ENCODE results near the gene GIGYF2. TPM values are rescaled to one million over a fixed set of nuclear protein-coding genes. Genes with fewer than 3 reads are reported as not detected.

GIGYF2 gene
- total and polyA plus RNA-seq, 2 of the 13 experiments (the other 11 are each of a cell fraction or from before 2014, with no cell fraction given): 44.9 to 73.5 TPM

- TF ChIP-seq ZFP82 (CRISPR knock-in tag; IDR thresholded peaks at IDR 0.05; ENCODE audit: borderline replicate concordance) (no peak), ZNF350 (CRISPR knock-in tag; IDR thresholded peaks at IDR 0.05; ENCODE audit: borderline replicate concordance, low read depth) (peak; percentile 47; the same call in 1 of the 2 replicates), ZNF567 (CRISPR knock-in tag; IDR thresholded peaks at IDR 0.05; ENCODE audit: borderline replicate concordance) (no peak), DR1 (CRISPR knock-in tag; IDR thresholded peaks at IDR 0.05) (no peak), MIER3 (CRISPR knock-in tag; IDR thresholded peaks at IDR 0.05; ENCODE audit: borderline replicate concordance) (peak; percentile 93; the same call in 1 of the 2 replicates), ZNF124 (CRISPR knock-in tag; IDR thresholded peaks at IDR 0.05) (peak; percentile 80; the same call in 1 of the 2 replicates), HOXA9 (CRISPR knock-in tag; IDR thresholded peaks at IDR 0.05; ENCODE audit: borderline replicate concordance) (no peak), ZNF839 (CRISPR knock-in tag; IDR thresholded peaks at IDR 0.05; ENCODE audit: borderline replicate concordance) (no peak), RELA (CRISPR knock-in tag; IDR thresholded peaks at IDR 0.05) (0 out of 2 replicates have a peak, but pooled peaks have one; percentile 56), ESRRA (CRISPR knock-in tag; IDR thresholded peaks at IDR 0.05; ENCODE audit: low read depth) (0 out of 2 replicates have a peak, but pooled peaks have one; percentile 47), ZBTB1 (CRISPR knock-in tag; IDR thresholded peaks at IDR 0.05; ENCODE audit: borderline replicate concordance) (no peak), ZNF143 (CRISPR knock-in tag; IDR thresholded peaks at IDR 0.05) (no peak), NFYC (CRISPR knock-in tag; IDR thresholded peaks at IDR 0.05) (peak; percentile 63), NFAT5 (CRISPR knock-in tag; IDR thresholded peaks at IDR 0.05) (no peak), ZSCAN9 (CRISPR knock-in tag; IDR thresholded peaks at IDR 0.05; ENCODE audit: borderline replicate concordance) (0 out of 2 replicates have a peak, but pooled peaks have one; percentile 91), KDM1A (CRISPR knock-in tag; IDR thresholded peaks at IDR 0.05) (peak; percentile 59; the same call in 1 of the 2 replicates), MAFK (conservative IDR thresholded peaks at IDR 0.05 in 1 of 2, IDR thresholded peaks at IDR 0.05 in 1 of 2; ENCODE audit: low read length in 2 of 2) (0 out of 4 replicates have a peak, but pooled peaks of 1 of the 2 experiments have one; percentile 3), ZSCAN21 (CRISPR knock-in tag; IDR thresholded peaks at IDR 0.05; ENCODE audit: borderline replicate concordance) (no peak)
- TF ChIP-seq, protein P1, sequence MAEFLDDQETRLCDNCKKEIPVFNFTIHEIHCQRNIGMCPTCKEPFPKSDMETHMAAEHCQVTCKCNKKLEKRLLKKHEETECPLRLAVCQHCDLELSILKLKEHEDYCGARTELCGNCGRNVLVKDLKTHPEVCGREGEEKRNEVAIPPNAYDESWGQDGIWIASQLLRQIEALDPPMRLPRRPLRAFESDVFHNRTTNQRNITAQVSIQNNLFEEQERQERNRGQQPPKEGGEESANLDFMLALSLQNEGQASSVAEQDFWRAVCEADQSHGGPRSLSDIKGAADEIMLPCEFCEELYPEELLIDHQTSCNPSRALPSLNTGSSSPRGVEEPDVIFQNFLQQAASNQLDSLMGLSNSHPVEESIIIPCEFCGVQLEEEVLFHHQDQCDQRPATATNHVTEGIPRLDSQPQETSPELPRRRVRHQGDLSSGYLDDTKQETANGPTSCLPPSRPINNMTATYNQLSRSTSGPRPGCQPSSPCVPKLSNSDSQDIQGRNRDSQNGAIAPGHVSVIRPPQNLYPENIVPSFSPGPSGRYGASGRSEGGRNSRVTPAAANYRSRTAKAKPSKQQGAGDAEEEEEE (CRISPR knock-in tag; IDR thresholded peaks at IDR 0.05; ENCODE audit: borderline replicate concordance): no peak
- TF ChIP-seq, protein P2, sequence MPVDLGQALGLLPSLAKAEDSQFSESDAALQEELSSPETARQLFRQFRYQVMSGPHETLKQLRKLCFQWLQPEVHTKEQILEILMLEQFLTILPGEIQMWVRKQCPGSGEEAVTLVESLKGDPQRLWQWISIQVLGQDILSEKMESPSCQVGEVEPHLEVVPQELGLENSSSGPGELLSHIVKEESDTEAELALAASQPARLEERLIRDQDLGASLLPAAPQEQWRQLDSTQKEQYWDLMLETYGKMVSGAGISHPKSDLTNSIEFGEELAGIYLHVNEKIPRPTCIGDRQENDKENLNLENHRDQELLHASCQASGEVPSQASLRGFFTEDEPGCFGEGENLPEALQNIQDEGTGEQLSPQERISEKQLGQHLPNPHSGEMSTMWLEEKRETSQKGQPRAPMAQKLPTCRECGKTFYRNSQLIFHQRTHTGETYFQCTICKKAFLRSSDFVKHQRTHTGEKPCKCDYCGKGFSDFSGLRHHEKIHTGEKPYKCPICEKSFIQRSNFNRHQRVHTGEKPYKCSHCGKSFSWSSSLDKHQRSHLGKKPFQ (CRISPR knock-in tag; IDR thresholded peaks at IDR 0.05; ENCODE audit: insufficient replicate concordance): peak; percentile 35
- TF ChIP-seq, protein P3, sequence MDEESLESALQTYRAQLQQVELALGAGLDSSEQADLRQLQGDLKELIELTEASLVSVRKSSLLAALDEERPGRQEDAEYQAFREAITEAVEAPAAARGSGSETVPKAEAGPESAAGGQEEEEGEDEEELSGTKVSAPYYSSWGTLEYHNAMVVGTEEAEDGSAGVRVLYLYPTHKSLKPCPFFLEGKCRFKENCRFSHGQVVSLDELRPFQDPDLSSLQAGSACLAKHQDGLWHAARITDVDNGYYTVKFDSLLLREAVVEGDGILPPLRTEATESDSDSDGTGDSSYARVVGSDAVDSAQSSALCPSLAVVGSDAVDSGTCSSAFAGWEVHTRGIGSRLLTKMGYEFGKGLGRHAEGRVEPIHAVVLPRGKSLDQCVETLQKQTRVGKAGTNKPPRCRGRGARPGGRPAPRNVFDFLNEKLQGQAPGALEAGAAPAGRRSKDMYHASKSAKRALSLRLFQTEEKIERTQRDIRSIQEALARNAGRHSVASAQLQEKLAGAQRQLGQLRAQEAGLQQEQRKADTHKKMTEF (CRISPR knock-in tag; IDR thresholded peaks at IDR 0.05): peak; percentile 73
These were observed 160.0 kb downstream of the GIGYF2 start (continued) for GRCh38 chr2:232857158-232857563.
